Activated B cell treated with CpG ODN at 0.5 μM for 24 hours (primary cell): Measurements from ENCODE around the gene KIAA0930. TPM values are rescaled to one million over a fixed set of nuclear protein-coding genes. Genes with fewer than 3 reads are reported as not detected.

ENCODE experiments used
- ATAC-seq: fragments of 200-7000 bp; cut with Tn5 transposase; one replicate; pipeline ENCODE4 v1.10.0; 2021; ENCODE audit warnings: low read depth, mild to moderate bottlenecking, moderate library complexity
- CTCF ChIA-PET: fragments of 350-600 bp; sonication (Branson Sonifier 250); formaldehyde crosslinking; loops from one replicate; lab custom pipeline; 2021; ENCODE audit warnings: antibody characterized with exemption; lab: Charles Lee
- POLR2A ChIA-PET: fragments of 350-600 bp; sonication (Branson Sonifier 250); formaldehyde crosslinking; loops from one replicate; lab custom pipeline; 2021; ENCODE audit warnings: antibody characterized with exemption; lab: Charles Lee
- DNase-seq: peaks from one replicate; pipeline ENCODE4 v3.0.0; 2022
- H3K27ac Mint-ChIP-seq: one replicate; pipeline ENCODE4 v1.8.0; 2020; ENCODE audit warnings: mixed read lengths
- H3K27me3 Mint-ChIP-seq: one replicate; pipeline ENCODE4 v1.8.0; 2021; ENCODE audit warnings: mixed read lengths
- H3K36me3 Mint-ChIP-seq: one replicate; pipeline ENCODE4 v1.8.0; 2021; ENCODE audit warnings: low read depth, mixed read lengths
- H3K4me1 Mint-ChIP-seq: one replicate; pipeline ENCODE4 v1.8.0; 2021; ENCODE audit warnings: mixed read lengths
- H3K4me3 Mint-ChIP-seq: one replicate; pipeline ENCODE4 v1.8.0; 2020; ENCODE audit warnings: mild to moderate bottlenecking, mixed read lengths
- H3K9me3 Mint-ChIP-seq: one replicate; pipeline ENCODE4 v1.8.0; 2020; ENCODE audit warnings: mixed read lengths
- intact Hi-C: fragments of 100-400 bp; cut with micrococcal nuclease; formaldehyde crosslinking; loops from one replicate; pipeline ENCODE4 v1.15.1; 2024
- total RNA-seq: library from RNA; stranded (reverse); gene quantifications from 2 replicates; pipeline ENCODE4 v1.2.3, GENCODE V29; 2022
- TF ChIP-seq, protein P1 (sequence below): fragments of 200-600 bp; IDR thresholded peaks from one replicate; pipeline ENCODE4 v1.8.0; 2022; ENCODE audit warnings: antibody characterized with exemption, mild to moderate bottlenecking

Gene KIAA0930
- total RNA-seq, 1 donor from 2014 or later: 42.2 TPM

DNA sequence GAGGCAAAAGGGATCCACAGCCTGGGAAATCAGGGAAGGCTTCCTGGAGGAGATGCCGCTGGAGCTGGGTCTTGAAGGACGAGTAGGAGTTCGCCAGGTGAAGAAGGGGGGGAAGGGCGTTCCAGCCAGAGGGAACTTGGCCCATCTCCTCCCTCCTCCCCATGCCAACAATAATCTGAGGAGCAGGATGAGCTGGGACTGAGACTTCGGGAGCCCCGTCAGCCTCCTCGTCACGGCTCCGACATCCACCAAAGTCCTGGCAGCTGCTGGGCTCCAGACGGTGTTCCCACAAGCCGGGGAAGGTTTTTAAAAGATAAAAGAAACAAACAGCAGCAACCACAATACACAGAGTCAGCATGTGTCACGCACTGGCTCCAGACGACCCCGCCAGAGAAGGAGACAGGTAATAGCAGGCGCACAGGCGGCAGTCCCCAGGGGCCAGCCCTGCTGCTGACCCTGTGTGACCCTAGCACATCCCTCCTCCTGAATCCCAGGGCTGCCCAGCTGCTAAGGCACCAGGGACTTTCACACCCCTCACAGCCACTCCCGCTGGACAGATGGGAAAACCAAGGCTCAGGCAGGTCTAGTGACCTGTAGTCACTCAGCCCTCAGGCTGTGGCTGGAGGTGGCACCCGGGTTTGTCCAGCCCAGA lies 39.7 kb downstream of the KIAA0930 start:
- ATAC-seq (no peak), DNase-seq (no peak)
- Mint-ChIP-seq H3K9me3 (no peaks in the 10 kb centered on the region), H3K36me3 (peaks cover 78% of the 10 kb centered on the region), H3K27ac (no peak overlapping the region), H3K27me3 (no peaks in the 10 kb centered on the region), H3K4me1 (no peaks in the 10 kb centered on the region), H3K4me3 (no peak overlapping the region)
- intact Hi-C loops: no loop called here
- ChIA-PET POLR2A (interaction anchor here (0.6 kb wide), 1 partner anchor 1347 kb away, joined by 3 read pairs; no protein-coding TSS in a partner anchor), CTCF (no interaction called here)
- TF ChIP-seq, protein P1, sequence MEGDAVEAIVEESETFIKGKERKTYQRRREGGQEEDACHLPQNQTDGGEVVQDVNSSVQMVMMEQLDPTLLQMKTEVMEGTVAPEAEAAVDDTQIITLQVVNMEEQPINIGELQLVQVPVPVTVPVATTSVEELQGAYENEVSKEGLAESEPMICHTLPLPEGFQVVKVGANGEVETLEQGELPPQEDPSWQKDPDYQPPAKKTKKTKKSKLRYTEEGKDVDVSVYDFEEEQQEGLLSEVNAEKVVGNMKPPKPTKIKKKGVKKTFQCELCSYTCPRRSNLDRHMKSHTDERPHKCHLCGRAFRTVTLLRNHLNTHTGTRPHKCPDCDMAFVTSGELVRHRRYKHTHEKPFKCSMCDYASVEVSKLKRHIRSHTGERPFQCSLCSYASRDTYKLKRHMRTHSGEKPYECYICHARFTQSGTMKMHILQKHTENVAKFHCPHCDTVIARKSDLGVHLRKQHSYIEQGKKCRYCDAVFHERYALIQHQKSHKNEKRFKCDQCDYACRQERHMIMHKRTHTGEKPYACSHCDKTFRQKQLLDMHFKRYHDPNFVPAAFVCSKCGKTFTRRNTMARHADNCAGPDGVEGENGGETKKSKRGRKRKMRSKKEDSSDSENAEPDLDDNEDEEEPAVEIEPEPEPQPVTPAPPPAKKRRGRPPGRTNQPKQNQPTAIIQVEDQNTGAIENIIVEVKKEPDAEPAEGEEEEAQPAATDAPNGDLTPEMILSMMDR: no peak

DNA sequence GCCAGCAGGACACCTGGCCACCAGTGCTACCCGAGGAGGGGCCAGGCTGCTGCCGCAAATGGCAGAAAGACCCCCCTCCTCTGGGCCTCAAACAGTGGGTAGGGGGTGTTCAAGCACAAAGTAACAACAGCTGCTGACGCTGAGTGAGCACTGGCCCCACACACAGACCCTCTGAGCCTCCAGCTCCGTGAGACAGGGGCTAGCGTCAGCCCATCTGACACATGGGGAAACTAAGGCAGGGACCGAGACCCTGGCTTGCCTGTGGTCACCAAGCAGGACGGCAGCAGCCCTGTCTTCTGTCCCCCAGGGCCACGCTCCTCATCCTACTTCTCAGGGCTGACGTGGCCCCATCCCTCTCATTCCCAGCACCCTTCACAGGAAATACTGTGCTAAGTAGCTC lies 40.5 kb downstream of the KIAA0930 start:
- CTCF ChIA-PET: no interaction called here
- no peaks in the 10 kb centered on the region for H3K9me3 Mint-ChIP-seq

DNA sequence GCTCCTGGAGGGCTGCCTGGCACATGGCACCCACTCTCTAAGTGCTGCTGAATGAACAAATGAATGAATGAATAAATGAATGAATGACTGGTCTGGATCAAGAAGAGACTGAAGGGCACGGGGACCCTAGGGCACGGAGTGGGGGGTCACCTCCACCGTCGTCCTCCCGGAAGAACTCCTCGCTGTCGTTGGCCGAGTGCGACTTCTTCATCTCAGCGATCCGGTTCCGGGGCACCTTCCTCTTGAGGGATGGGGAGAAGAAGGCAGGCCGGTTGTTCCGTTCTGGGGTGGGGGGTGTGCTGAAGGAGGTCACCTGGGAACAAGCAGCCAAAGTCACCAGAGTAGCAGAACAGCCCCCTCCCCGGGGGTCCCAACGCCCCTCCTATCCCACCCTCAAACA lies 41.0 kb downstream of the KIAA0930 start:
- no peak overlapping the region for H3K4me3 Mint-ChIP-seq
- ChIA-PET CTCF (no interaction called here), POLR2A (no interaction called here)
- DNase-seq: no peak
- H3K27ac Mint-ChIP-seq: no peak overlapping the region
- H3K4me1 Mint-ChIP-seq: no peaks in the 10 kb centered on the region
- ATAC-seq: no peak
- H3K36me3 Mint-ChIP-seq: peaks cover 76% of the 10 kb centered on the region
- no peaks in the 10 kb centered on the region for H3K9me3 Mint-ChIP-seq
- TF ChIP-seq, protein P1: no peak
- no peaks in the 10 kb centered on the region for H3K27me3 Mint-ChIP-seq
- intact Hi-C loops: no loop called here

More for the DNA sequence above, 40.5 kb downstream of the KIAA0930 start:
- no peaks in the 10 kb centered on the region for H3K27me3 Mint-ChIP-seq
- no peak overlapping the region for H3K4me3 Mint-ChIP-seq
- no peak for ATAC-seq
- no peak for DNase-seq
- H3K4me1 Mint-ChIP-seq: no peaks in the 10 kb centered on the region
- TF ChIP-seq, protein P1: no peak
- H3K36me3 Mint-ChIP-seq: peaks cover 79% of the 10 kb centered on the region
- POLR2A ChIA-PET: interaction anchor here (0.6 kb wide), 1 partner anchor 1348 kb away, joined by 3 read pairs; no protein-coding TSS in a partner anchor
- intact Hi-C loops: no loop called here
- H3K27ac Mint-ChIP-seq: no peak overlapping the region

DNA sequence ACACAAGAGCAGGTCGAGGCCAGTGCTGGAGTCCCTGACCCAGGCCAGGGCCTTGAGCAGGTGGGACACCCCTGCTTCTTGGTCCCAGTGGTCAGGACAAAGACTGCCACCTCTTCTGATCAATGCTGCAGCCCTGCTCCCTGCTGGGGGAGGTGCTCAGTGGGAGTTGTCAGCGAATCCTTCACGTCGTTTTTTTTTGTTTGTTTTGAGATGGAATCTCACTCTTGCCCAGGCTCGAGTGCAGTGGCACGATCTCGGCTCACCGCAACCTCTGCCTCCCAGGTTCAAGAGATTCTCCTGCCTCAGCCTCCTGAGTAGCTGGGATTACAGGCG lies 42.3 kb downstream of the KIAA0930 start:
- no peaks in the 10 kb centered on the region for H3K4me1 Mint-ChIP-seq
- H3K36me3 Mint-ChIP-seq: peaks cover 68% of the 10 kb centered on the region
- ATAC-seq (no peak), DNase-seq (no peak)
- ChIA-PET POLR2A (no interaction called here), CTCF (no interaction called here)
- TF ChIP-seq, protein P1: no peak
- no peak overlapping the region for H3K27ac Mint-ChIP-seq
- intact Hi-C loops: no loop called here
- no peaks in the 10 kb centered on the region for H3K9me3 Mint-ChIP-seq
- no peak overlapping the region for H3K4me3 Mint-ChIP-seq
- H3K27me3 Mint-ChIP-seq: no peaks in the 10 kb centered on the region

DNA sequence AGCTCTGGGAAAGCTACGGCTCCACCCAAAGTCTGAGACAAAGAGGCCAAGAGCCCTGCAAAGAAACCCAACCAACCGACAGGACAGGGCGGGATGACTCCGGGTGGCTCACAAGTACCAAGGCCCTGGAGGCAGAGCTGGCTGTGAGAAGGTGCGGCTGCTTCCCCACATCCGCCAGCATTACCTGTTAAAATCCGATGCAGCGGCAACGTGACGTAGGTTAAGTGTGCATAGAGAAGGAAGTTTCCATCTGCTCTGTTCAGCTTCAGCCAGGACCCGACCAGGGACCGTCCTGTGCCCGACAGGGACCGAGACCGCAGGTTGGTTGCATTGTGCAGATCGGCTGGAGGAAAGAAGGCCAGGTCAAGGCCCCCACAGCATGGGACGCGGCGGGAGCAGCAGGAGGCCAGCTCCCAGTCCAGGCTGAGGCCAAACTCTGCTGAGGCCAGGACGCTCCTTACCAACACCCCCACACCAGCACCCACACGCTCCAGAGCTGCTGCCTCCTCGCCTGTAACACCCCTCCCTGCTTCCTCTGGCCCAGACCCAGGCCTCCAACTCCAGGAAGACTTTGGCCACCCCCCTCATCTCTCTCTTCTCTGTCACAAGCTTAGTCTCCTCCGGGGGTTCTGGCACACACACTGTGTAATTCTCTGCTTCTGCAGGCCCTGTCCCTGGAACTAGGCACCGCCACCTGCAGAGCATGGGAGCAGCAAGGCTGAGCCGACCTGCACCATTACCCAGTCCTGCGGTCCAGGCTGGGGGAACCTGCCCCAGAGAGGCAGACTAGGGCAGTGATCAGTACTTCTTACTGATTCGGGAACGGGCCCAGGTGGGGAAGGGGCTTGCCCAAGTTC lies 42.9 kb downstream of the KIAA0930 start:
- DNase-seq (no peak), ATAC-seq (no peak)
- no peaks in the 10 kb centered on the region for H3K27me3 Mint-ChIP-seq
- intact Hi-C loops: no loop called here
- no peak overlapping the region for H3K4me3 Mint-ChIP-seq
- no peaks in the 10 kb centered on the region for H3K9me3 Mint-ChIP-seq
- H3K4me1 Mint-ChIP-seq: no peaks in the 10 kb centered on the region
- H3K36me3 Mint-ChIP-seq: peaks cover 67% of the 10 kb centered on the region
- no peak overlapping the region for H3K27ac Mint-ChIP-seq
- CTCF ChIA-PET: no interaction called here
- POLR2A ChIA-PET: no interaction called here
- TF ChIP-seq, protein P1: no peak
